ENCODE measurements around the gene ATP6V1A. TPM values are rescaled to one million over a fixed set of nuclear protein-coding genes. Genes with fewer than 3 reads are reported as not detected.

The ATP6V1A gene
- total and polyA plus RNA-seq, 2 of the 13 experiments (the other 11 are each of a cell fraction or from before 2014, with no cell fraction given), result 23.4 to 95.1 TPM

- TF ChIP-seq, protein P1, sequence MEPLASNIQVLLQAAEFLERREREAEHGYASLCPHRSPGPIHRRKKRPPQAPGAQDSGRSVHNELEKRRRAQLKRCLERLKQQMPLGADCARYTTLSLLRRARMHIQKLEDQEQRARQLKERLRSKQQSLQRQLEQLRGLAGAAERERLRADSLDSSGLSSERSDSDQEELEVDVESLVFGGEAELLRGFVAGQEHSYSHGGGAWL (CRISPR knock-in tag; IDR thresholded peaks at IDR 0.05), result no peak
- TF ChIP-seq PRDM4 (CRISPR knock-in tag; IDR thresholded peaks at IDR 0.05; ENCODE audit: borderline replicate concordance), result no peak
- TF ChIP-seq, protein P2, sequence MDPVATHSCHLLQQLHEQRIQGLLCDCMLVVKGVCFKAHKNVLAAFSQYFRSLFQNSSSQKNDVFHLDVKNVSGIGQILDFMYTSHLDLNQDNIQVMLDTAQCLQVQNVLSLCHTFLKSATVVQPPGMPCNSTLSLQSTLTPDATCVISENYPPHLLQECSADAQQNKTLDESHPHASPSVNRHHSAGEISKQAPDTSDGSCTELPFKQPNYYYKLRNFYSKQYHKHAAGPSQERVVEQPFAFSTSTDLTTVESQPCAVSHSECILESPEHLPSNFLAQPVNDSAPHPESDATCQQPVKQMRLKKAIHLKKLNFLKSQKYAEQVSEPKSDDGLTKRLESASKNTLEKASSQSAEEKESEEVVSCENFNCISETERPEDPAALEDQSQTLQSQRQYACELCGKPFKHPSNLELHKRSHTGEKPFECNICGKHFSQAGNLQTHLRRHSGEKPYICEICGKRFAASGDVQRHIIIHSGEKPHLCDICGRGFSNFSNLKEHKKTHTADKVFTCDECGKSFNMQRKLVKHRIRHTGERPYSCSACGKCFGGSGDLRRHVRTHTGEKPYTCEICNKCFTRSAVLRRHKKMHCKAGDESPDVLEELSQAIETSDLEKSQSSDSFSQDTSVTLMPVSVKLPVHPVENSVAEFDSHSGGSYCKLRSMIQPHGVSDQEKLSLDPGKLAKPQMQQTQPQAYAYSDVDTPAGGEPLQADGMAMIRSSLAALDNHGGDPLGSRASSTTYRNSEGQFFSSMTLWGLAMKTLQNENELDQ (CRISPR knock-in tag; IDR thresholded peaks at IDR 0.05; ENCODE audit: borderline replicate concordance), result no peak
Measured at GRCh38 chr3:113771993-113772392, 25.2 kb downstream of the ATP6V1A start (continued).

- CTCF ChIA-PET (ENCODE audit: low intra/inter-chr PET ratio, low total read pairs), result no interaction called here
- Histone ChIP-seq H3K4me2 (ENCODE audit: low read depth, low read length) (no peak overlapping the region), H3K9me3 (ENCODE audit: low read length) (no peaks in the 10 kb centered on the region), H3K36me3 (replicated peaks in 1 of 2; ENCODE audit: control insufficient read depth in 1 of 2, insufficient read depth in 2 of 2, low read length in 2 of 2) (no peaks in the 10 kb centered on the region), H3K4me1 (ENCODE audit: insufficient read depth, low read length) (peaks cover 27% of the 10 kb centered on the region), H3K27ac (ENCODE audit: extremely low read length, insufficient read depth, low read length) (no peak overlapping the region), H4K20me1 (ENCODE audit: insufficient read depth, low read length) (no peaks in the 10 kb centered on the region), H3K9ac (ENCODE audit: insufficient read depth, low read depth, low read length) (no peak overlapping the region), H3K27me3 (ENCODE audit: control insufficient read depth in 1 of 2, insufficient read depth in 2 of 2, low read length in 2 of 2) (no peaks in the 10 kb centered on the region), H3K79me2 (ENCODE audit: insufficient read depth, low read length) (peaks cover 3% of the 10 kb centered on the region), H3K4me3 (replicated peaks in 1 of 3; ENCODE audit: insufficient read depth in 1 of 3, low read depth in 2 of 3, low read length in 3 of 3) (no peak overlapping the region), H2AFZ (ENCODE audit: low read length) (no peak overlapping the region)
- no peak for FAIRE-seq
- 96% methylated on average over 3 of the region's 3 CpGs for WGBS (ENCODE audit: low lambda C conversion rate)
- intact Hi-C loops (cut with micrococcal nuclease; ENCODE audit: unreplicated experiment), result no loop called here
- BruUV-seq (replicated peaks), result TSS peak; percentile 32
- in situ Hi-C loops (cut with HindIII; ENCODE audit: extremely low pct_ligation_motif_present, low pct_unique_long_range_greater_than_20kb), result no loop called here
- DNase-seq (ENCODE audit: low spot score), result no peak
- POLR2A ChIA-PET, result no interaction called here
- ATAC-seq, result no peak
- TF ChIP-seq YEATS2 (CRISPR knock-in tag; IDR thresholded peaks at IDR 0.05; ENCODE audit: borderline replicate concordance) (no peak), ZBTB38 (CRISPR knock-in tag; IDR thresholded peaks at IDR 0.05) (no peak), ZKSCAN1 (IDR thresholded peaks at IDR 0.05; ENCODE audit: low read length) (no peak), ZBTB44 (CRISPR knock-in tag; IDR thresholded peaks at IDR 0.05) (no peak), GTF2F1 (IDR thresholded peaks at IDR 0.05; ENCODE audit: low read length) (no peak), CENPBD1 (CRISPR knock-in tag; IDR thresholded peaks at IDR 0.05; ENCODE audit: borderline replicate concordance, low read depth) (no peak), RFX1 (IDR thresholded peaks at IDR 0.05) (no peak), ZNF790 (CRISPR knock-in tag; IDR thresholded peaks at IDR 0.05; ENCODE audit: borderline replicate concordance) (no peak), MXI1 (IDR thresholded peaks at IDR 0.05; ENCODE audit: borderline replicate concordance, low read depth, low read length) (no peak), SRSF4 (IDR thresholded peaks at IDR 0.05; ENCODE audit: low read depth, low read length, poor library complexity, severe bottlenecking) (no peak), ZNF329 (CRISPR knock-in tag; IDR thresholded peaks at IDR 0.05; ENCODE audit: low read depth) (no peak), ZNF792 (CRISPR knock-in tag; IDR thresholded peaks at IDR 0.05) (no peak), PHB2 (IDR thresholded peaks at IDR 0.05; ENCODE audit: partially characterized antibody) (no peak), ZNF546 (CRISPR knock-in tag; conservative IDR thresholded peaks at IDR 0.05) (no peak)
- TF ChIP-seq, protein P3, sequence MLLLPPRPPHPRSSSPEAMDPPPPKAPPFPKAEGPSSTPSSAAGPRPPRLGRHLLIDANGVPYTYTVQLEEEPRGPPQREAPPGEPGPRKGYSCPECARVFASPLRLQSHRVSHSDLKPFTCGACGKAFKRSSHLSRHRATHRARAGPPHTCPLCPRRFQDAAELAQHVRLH (CRISPR knock-in tag; IDR thresholded peaks at IDR 0.05; ENCODE audit: borderline replicate concordance, low read depth), result no peak
Measured at GRCh38 chr3:113773381-113773780, 26.5 kb downstream of the ATP6V1A start.
